ENCODE measurements around the gene CCZ1.
"Not testable (repeated sequence)": the region's sequence is repeated elsewhere in the genome, so short reads cannot be mapped to it uniquely, and the experiment has no call there.

- not testable (repeated sequence) for TF ChIP-seq CTCF, POLR2A, POLR2AphosphoS5 (IDR thresholded peaks at IDR 0.05)
Observed at GRCh38 chr7:5857041-5857575, 41.4 kb upstream of the CCZ1 start.
